GM18861 (cell line): Measurements from ENCODE around the gene LSP1.
"Not testable (repeated sequence)": the region's sequence is repeated elsewhere in the genome, so short reads cannot be mapped to it uniquely, and the experiment has no call there.

Experiments used
- ATAC-seq: cut with Tn5 transposase; IDR thresholded peaks from one replicate; pipeline ENCODE4 v1.9.1; 2021; ENCODE audit not compliant: unreplicated experiment

Gene LSP1, protein sequence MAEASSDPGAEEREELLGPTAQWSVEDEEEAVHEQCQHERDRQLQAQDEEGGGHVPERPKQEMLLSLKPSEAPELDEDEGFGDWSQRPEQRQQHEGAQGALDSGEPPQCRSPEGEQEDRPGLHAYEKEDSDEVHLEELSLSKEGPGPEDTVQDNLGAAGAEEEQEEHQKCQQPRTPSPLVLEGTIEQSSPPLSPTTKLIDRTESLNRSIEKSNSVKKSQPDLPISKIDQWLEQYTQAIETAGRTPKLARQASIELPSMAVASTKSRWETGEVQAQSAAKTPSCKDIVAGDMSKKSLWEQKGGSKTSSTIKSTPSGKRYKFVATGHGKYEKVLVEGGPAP

DNA sequence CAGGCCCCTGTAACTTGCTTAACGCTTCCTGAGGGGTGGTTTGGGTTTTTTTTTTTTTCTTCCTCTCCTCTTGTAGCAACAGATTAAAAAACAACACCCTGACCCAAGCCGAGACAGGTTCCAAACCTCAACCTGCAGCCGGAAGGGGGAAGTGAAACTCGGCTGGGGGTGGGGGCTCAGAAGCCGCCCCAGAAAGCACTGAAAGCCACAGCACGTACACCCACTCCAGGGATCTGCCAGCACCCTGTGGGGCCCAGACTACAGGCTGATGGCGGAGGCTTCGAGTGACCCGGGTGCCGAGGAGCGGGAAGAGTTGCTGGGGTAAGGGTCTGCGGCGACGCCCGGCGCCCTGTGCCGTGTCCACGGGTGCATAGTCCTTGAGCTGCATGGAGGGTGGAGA, at the start of gene LSP1:
Gene LSP1 (plus strand): TSS at position 208 of the 400 bp plus-strand sequence. CDS start 61 bp downstream, at position 269.
- peak; percentile 34 for ATAC-seq

DNA sequence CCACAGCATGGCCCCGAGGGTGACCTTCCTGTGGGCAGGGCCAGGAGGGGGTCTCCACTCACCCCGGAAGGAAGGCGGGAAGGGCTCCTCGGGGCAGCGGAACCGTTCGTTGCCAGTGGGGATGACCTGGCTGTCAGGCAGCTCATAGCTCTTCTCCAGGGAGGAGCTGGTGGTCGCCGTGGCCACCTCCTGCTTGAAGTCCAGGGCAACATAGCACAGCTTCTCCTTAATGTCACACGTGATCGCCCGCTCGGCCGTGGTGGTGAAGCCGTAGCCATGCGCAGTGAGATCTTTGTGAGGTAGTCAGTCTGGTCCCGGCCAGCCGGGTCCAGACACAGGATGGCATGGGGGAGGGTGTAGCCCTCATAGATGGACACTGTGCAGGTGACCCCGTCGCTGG, 49.6 kb upstream of the LSP1 start:
- ATAC-seq, result no peak

DNA sequence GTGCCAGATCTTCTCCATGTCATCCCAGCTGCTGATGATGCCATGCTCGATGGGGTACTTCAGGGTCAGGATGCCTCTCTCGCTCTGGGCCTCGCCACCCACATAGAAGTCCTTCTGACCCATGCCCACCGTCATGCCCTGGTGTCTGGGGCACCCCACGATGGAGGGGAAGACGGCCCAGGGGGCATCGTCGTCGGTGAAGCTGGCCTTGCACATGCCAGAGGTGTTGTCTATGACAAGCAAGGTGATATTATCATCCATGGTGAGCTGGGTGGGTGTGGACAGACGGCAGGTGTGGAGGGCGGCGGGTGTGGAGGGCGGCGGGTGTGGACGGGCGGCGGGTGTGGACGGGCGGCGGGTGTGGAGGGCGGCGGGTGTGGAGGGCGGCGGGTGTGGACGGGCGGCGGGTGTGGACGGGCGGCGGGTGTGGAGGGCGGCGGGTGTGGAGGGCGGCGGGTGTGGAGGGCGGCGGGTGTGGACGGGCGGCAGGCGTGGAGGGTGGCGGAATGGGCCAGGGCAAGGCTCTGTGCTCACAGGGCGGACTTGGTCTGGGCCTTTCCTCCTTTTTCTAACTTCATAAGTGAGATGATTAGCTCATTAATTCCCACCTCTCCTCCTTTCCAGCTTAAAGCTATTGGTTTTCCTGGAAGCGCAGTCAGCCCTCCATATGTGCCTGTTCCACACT, 48.9 kb upstream of the LSP1 start:
- ATAC-seq, result not testable (repeated sequence)

DNA sequence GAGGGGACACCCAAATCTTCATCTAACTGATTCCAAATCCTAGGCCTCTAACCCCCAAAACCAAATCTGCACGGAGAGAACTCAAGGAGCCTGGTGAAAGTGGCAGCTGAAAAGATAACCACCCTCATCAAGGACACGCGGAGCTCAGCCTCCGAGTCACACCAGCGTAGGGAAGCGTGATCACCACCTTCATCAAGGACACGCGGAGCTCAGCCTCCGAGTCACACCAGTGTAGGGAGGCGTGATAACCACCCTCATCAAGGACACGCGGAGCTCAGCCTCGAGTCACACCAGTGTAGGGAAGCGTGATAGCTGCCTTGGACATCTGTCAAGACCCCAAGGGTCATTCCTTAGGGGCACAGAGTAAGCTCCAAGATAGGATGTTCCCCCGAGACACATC, 47.4 kb upstream of the LSP1 start:
- no peak for ATAC-seq

DNA sequence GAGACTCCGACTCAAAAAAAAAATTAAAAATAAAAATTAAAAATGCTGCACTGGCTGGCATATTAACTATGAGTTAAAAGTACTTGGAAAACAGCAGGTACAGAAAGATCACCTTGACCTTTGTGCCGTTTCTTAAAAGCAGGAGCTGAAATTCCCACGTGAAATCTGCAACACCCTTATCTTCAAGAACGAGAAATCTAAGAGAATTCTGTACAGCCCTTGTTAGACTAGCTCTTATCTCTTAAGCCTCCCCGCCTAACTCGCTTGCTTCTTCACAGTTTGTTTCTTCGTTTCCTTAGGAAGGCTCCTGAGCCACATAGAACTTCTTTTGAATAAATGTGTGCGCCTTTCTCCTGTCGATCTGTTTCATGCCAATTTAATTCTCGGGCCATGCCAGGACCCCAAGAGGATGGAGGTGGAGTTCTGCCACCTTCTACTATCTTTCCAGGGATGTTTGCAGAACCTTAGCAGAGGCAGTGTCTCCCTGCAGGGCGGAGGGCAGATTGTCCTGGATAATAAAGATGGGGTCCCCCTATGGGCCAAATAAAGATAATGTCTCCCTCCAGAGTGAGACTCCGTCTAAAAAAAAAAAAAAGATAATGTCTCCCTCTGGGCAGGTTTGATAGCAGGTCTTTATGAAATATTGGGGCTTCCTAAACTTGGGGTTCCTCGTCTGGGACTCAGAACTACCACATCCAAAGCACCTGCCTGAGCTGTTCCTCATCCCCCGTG, 45.5 kb upstream of the LSP1 start:
- no peak for ATAC-seq

DNA sequence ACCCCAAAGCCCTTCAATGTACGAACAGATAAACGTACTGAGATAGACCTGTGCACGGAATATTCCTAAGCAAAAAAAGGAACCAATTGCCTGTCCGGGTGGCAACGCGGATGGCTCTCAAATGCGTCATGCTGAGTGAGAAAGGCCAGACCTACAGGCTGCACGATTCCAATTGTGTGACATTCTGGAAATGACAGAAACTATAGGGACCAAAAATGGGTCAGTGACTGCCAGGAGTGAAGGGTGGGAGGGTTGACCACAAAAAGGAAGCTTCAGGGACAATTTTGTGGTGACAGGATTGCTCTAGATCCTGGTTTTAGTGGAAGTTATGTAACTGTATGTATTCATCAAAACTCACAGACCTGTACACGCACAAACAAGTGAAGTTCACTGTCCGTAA, 42.1 kb upstream of the LSP1 start:
- ATAC-seq, result no peak

DNA sequence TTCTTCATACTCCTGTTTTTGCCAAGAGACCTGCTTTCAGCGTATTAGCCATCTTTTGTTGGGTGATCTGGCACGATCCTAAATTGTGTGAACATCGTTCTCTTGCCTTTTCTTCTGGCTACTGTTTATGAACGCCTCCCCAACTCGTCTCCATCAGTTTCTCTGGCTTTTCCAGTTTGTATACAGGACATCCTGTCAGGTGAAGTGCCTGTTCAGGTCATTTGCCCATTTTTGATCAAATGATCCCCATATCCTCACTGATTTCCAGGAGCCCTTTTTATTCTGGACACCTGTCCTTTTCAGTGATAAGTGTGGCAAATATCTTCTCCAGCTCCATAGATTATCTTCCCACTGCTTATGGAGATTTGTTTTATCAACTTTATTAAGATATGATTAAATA, 40.6 kb upstream of the LSP1 start:
- ATAC-seq, result no peak

DNA sequence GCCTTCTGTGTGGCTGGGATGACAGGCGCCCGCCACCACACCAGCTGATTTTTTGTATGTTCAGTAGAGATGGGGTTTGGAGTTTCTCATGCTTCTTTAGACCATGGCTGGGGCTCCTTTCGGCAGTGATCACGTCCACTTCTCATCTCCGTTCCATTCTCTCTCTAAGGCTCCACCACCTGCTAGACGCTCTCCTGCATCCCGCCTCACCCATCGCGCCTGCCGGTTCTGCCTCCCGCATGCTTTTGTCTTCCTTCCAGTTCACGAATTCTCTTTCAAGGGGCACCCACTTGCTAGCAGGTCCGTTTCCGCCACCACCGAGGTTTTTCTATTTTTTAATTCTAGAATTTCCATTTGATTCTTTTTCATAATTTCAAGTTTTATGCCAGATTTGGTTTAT, 40.1 kb upstream of the LSP1 start:
- ATAC-seq, result no peak

DNA sequence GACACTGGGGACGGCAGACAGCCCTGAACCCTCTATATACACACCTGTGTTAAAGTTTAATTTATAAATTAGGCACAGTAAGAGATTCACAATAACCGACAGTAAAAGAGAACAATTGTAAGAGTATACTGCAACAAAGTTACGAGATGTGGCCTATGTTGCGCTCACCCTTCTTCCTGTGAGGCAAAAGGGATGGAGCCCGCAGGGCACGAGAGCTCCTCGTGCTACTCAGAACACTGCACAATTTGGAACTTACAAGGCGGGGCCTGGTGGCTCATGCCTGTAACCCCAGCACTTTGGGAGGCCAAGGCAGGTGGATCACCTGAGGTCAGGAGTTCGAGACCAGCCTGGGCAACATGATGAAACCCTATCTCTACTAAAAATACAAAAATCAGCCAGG, 39.5 kb upstream of the LSP1 start:
- not testable (repeated sequence) for ATAC-seq

DNA sequence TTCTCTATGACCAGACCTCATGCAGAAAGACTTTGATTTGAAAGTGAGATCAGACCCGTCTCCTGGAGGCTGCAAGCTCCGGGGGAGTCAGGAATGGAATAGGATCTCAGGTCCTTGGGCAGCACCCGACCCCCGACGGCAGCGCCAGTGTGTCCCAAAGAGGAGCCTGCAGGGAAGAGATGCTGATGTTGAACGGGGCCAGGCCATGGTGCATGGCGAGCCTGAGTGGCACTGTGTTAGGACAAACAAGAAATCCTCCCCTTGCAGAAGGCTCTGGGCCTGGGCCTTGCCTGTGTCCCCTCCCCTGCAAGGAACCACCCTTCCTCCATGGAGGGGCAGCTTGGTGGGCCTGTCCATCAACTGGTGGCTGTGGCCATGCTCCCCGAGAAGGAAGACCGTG, 38.2 kb upstream of the LSP1 start:
- no peak for ATAC-seq

DNA sequence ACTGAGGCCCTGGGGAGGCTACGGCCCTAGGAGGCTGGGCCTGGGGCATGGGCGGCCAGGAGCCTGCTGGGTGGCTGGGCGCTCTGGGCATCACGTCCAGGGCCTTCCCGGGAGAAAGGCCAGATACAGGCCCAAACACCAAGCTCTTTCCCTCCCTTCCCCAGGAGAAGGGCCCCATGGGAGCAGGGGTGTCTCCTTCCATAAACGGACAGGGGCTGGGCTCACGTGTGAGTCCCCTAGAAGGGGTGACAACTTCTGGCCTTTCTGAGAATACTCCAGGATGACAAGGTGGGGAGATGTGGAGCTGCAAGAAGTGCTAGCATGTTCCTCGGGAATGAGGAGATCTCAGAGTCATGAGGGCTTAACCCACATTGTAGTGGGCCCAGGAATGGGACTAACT, 37.6 kb upstream of the LSP1 start:
- no peak for ATAC-seq

DNA sequence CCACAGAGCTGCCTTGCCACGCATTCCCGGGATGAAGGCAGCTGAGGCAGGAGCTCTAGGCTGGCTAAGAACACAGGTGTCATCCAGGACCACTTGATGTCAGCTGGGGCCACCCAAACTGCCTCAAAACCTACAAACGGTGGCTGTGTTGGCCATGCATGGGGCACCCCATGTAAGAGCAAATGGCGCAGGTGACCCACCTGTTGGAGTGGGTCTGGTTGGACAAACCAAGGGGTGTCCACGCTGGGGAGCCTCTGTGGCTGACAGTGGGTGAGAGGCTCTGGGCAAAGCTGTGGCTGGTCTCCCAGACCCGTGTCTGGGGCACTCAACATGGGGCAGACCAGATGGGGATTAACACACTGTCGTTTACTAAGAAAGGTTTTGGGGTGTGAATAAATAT, 37.1 kb upstream of the LSP1 start:
- no peak for ATAC-seq

DNA sequence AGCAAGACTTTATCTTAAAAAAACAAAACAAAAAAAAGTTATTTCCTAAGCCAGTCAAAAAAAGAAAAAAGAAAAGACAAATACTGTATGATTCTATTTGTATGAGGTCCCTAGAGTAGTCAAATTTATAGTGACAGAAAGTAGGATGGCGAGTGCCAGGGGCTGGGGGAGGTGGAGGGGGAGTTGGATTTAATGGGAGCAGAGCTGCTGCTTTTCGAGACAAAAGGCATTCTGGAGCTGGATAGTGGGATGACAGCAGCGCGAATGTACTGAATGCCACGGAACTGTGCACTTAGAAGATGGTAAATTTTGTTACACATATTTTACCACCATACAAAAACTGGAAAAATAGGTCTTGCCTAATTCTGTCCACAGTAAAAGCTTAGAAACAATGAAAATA, 35.9 kb upstream of the LSP1 start:
- no peak for ATAC-seq

DNA sequence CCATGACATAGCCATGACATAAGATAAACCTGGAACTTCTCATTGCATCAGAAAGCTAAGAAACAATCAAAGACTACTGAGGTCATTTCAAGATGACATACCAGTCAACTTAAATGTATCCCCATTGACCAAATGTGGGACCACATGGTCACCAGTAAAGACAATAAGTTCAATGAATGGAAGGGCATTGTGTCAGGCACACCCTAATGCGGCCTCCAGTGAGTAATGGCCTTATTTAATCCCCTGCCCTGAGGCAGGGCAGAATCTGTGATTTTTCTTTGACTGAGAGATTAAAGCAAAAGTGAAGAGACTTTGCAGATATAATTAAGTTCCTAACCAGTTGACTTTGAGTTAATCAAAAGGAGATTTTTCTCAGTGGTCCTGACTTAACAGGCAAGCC, 35.4 kb upstream of the LSP1 start:
- no peak for ATAC-seq

DNA sequence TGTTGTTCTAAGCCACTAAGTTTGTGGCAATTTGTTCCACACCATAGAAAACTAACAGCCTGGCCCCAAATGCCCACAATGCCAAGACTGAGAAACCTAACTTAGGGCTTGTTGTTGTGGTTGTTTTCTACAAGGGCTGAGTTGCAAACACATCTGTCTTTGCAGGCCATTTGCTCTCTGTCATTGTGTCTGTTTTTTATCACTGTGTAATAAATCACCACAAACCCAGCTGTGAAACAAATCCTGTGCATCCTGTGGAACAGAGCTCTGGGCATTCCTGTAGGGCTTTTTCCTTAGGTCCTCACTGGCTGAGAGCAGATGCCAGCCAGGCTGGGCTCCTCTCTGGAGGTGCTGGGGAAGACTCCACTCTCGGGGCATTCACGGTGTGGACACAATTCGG, 33.8 kb upstream of the LSP1 start:
- ATAC-seq, result no peak

DNA sequence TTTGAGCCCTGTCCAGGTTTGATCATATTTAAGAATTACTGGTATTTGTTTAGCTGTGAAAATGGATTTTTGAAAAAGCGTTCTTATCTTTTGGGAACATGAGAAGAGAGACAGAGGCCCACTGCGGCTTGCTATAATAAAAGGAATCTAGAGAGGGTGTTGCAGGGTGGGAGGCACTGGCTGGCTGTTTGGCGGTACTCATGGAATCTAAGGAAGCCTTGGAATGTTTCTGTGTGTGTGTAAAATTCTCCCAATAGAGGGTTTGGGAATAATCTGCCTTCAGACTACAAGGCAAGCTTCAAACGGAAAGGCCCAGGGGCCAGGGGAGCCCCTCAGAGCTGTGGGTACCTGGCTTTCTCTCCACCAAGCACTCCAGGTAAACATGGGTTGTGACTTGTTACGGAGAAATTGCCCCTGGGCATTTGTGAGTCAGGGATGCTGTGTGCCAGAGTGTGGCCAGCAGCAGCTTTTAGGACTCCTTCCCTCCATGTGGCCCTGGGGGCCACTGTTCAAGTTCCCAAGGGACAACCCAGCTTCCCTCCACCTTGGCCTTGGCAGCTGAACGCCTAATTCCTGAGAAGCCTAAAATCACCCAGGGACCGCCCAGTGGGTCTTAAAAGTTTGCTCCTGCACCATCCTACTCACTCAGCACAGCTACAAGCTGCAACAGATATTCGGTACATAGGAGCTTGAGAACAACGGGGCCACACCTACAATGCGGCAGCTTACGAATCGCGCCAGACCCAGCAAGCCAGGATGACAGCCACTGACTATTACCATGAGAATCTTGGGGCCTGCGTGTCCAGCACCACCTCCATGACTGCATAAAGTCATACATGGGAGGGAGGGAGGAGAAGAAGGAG, 32.2 kb upstream of the LSP1 start:
- ATAC-seq, result no peak

DNA sequence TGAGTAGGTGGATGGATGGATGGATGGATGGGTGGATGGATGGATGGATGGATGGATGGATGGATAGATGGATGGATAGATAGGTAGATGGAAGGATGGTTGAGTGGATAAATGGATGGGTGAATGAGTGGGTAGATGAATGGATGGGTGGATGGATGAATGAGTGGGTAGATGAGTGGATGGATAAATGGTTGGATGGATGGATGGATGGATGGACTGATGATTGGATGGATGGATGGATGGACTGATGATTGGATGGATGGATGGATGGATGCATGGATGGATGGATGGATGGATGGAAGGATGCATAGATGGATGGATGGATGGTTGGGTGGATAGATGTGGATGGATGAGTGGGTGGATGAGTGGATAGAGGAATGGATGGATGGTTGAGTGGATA, 31.3 kb upstream of the LSP1 start:
- no peak for ATAC-seq

DNA sequence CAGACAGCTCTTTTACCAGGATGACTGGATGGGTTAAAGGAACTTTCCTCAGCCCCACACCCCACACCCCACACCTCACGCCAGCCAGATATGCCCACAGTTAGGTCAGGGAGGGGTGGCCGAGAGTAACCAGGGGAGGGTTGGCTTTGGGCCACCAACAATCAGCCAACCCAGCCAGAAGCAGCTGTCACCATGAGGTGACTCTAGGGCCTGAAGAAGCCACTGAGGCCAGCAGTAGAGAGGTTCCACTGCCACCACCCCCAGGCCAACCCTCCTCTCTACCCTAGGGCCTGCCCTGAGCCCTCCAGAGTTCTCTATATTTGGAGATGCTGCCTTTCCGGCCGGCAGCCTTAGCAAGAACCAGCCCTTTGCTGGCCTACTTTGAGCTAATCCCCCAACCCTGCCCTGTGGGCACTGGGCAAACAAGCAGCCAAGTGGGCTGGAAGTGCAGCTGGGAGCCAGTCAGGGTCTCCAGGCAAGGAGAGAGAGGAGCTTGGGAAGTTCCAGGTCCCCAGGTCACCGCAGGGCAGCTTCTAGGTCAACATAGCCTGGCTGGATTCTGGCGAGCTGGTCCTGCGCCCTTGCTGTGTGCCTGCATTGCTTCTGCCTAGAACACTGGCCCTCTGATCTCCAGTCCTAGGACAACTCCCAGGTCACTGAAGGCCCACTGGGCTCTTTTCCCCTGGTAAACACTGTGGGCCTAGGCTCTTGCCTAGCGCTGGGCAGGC, 30.1 kb upstream of the LSP1 start:
- ATAC-seq, result no peak

DNA sequence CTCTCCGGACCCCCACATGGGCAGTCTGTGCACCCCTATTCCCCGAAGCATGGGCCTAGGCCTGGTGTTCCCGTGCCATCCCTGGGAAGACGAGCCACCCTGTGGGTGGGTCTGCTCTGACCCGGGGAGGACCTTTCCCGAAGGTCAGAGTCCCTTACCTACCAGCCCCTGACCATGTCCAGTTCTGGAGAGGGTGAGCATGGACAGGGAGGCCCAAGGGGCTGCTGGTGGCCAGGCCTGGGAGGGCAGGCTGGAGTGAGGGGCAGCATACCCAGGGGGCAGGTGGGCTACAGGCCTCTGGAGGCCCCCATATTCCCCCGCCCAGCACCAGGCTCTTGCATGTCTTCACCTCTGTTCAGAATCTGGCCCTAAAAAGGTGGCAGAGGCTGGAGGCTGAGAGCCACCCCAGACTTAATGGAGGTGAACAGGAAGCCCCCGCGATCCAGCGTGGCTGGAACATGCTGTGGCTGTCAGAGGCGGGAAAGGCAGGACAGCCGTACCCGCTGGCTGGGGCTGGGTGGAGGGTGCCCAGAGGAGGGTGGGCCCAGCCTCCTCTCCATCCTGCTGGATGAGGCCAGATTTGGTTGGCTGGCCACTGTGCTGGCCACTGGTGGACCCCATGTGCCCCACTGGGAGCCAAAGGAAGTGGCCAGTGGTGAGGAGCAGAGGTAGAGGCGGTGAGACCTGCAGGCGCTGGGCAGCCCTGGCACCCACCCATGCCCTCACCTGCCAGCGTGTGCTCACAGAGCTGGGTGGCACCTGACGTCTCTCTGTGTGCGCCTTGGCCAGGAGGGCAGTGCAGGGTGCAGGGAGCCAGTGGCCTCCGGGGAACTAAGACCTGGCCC, 29.3 kb upstream of the LSP1 start:
- no peak for ATAC-seq
